Measurements from ENCODE around the gene NAGK. TPM values are rescaled to one million over a fixed set of nuclear protein-coding genes. Genes with fewer than 3 reads are reported as not detected.
"Not testable (repeated sequence)": the region's sequence is repeated elsewhere in the genome, so short reads cannot be mapped to it uniquely, and the experiment has no call there.

The NAGK gene
- polyA plus RNA-seq (2013, experiment 1 of 2), result 80.8 TPM
- 78.9 TPM for polyA plus RNA-seq (2013, experiment 2 of 2)

- H3K56ac ChIP-seq (ENCODE audit: low read length), result peak within 1 kb of the TSS; percentile 98
- no peak within 1 kb of the TSS for H2BK120ac ChIP-seq (ENCODE audit: low read depth, low read length)
- no peaks in the 10 kb centered on the region for H3K4me1 ChIP-seq (ENCODE audit: control insufficient read depth, low read depth, low read length)
- H4K5ac ChIP-seq (ENCODE audit: low read length), result no peak within 1 kb of the TSS
- peak within 1 kb of the TSS; percentile 83 for H2BK5ac ChIP-seq (ENCODE audit: low read length)
- H3K79me2 ChIP-seq (ENCODE audit: control insufficient read depth, insufficient read depth, low read length), result peaks cover 6% of the 10 kb centered on the region
- H3K23ac ChIP-seq (ENCODE audit: low read length), result no peak within 1 kb of the TSS
- no peaks in the 10 kb centered on the region for H3K27me3 ChIP-seq (ENCODE audit: insufficient read depth, low read length, poor library complexity)
- peak within 1 kb of the TSS; percentile 81 for H3K4me3 ChIP-seq (ENCODE audit: low read length)
- peak within 1 kb of the TSS; percentile 95 for H3K9ac ChIP-seq (ENCODE audit: low read length)
- peaks cover 18% of the 10 kb centered on the region for H3K79me1 ChIP-seq (ENCODE audit: low read length)
- peak; percentile 97 for DNase-seq
- no peak within 1 kb of the TSS for H2AK5ac ChIP-seq (ENCODE audit: low read length)
- H3K18ac ChIP-seq (ENCODE audit: low read length), result peak within 1 kb of the TSS; percentile 42
- no CpG with 5 or more reads among the region's 66 CpGs for WGBS (ENCODE audit: extremely low coverage, insufficient coverage, low lambda C conversion rate)
- H3K4me2 ChIP-seq (ENCODE audit: low read length), result peak within 1 kb of the TSS; percentile 98
- H3K27ac ChIP-seq (ENCODE audit: low read depth, low read length), result peak within 1 kb of the TSS; percentile 62
- no peak within 1 kb of the TSS for H3K4ac ChIP-seq (ENCODE audit: low read depth, low read length)
- H3K36me3 ChIP-seq (ENCODE audit: control insufficient read depth, insufficient read depth, low read length), result no peaks in the 10 kb centered on the region
- H4K8ac ChIP-seq (ENCODE audit: low read depth, low read length), result peak within 1 kb of the TSS; percentile 43
- H2BK15ac ChIP-seq (replicated peaks; ENCODE audit: low read depth), result no peak within 1 kb of the TSS
Measured at GRCh38 chr2:71068218-71069035, at the start of gene NAGK. Gene NAGK, plus strand, starts transcription at chr2:71068648. Its CDS starts 36 bp downstream, at chr2:71068684.

- H3K79me1 ChIP-seq (ENCODE audit: low read length); H3K23ac ChIP-seq (ENCODE audit: low read length); H2AK5ac ChIP-seq (ENCODE audit: low read length); H3K79me2 ChIP-seq (ENCODE audit: control insufficient read depth, insufficient read depth, low read length); DNase-seq; H3K56ac ChIP-seq (ENCODE audit: low read length); H3K4me1 ChIP-seq (ENCODE audit: control insufficient read depth, low read depth, low read length); H3K4me2 ChIP-seq (ENCODE audit: low read length); H3K9ac ChIP-seq (ENCODE audit: low read length); H3K18ac ChIP-seq (ENCODE audit: low read length); H2BK5ac ChIP-seq (ENCODE audit: low read length); H3K27ac ChIP-seq (ENCODE audit: low read depth, low read length); H2BK15ac ChIP-seq (replicated peaks; ENCODE audit: low read depth); H4K8ac ChIP-seq (ENCODE audit: low read depth, low read length); H3K4ac ChIP-seq (ENCODE audit: low read depth, low read length); H2BK120ac ChIP-seq (ENCODE audit: low read depth, low read length); H3K36me3 ChIP-seq (ENCODE audit: control insufficient read depth, insufficient read depth, low read length); H4K5ac ChIP-seq (ENCODE audit: low read length); H3K27me3 ChIP-seq (ENCODE audit: insufficient read depth, low read length, poor library complexity); H3K4me3 ChIP-seq (ENCODE audit: low read length): not testable (repeated sequence)
- WGBS (ENCODE audit: extremely low coverage, insufficient coverage, low lambda C conversion rate), result no CpG with 5 or more reads among the region's 6 CpGs
Measured at GRCh38 chr2:71019989-71020388, 48.5 kb upstream of the NAGK start.

DNA sequence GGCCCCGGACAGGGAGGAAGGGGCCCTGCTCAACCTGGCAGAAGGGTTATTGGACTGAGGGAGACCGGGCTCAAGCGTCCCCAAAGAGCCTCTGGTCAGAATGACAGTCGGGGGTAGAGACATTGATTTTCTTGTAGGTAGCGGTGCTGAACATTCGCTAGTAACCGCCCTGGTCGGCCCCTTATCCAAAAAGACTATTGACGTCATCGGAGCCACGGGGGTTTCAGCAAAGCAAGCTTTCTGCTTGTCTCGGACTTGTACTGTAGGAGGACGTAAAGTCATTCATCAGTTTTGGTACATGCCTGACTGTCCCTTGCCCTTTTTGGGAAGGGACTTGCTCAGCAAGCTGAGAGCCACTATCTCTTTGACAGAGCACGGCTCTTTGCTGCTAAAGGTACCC is 47.1 kb upstream of the NAGK start:
- not testable (repeated sequence) for H4K8ac ChIP-seq (ENCODE audit: low read depth, low read length); H4K5ac ChIP-seq (ENCODE audit: low read length); H3K4me2 ChIP-seq (ENCODE audit: low read length); H2BK15ac ChIP-seq (replicated peaks; ENCODE audit: low read depth); H3K27ac ChIP-seq (ENCODE audit: low read depth, low read length); H3K79me2 ChIP-seq (ENCODE audit: control insufficient read depth, insufficient read depth, low read length); H3K56ac ChIP-seq (ENCODE audit: low read length); H3K4me3 ChIP-seq (ENCODE audit: low read length); H3K79me1 ChIP-seq (ENCODE audit: low read length); H3K18ac ChIP-seq (ENCODE audit: low read length); H2BK5ac ChIP-seq (ENCODE audit: low read length); H3K4me1 ChIP-seq (ENCODE audit: control insufficient read depth, low read depth, low read length); DNase-seq; H3K36me3 ChIP-seq (ENCODE audit: control insufficient read depth, insufficient read depth, low read length); H3K9ac ChIP-seq (ENCODE audit: low read length); H3K27me3 ChIP-seq (ENCODE audit: insufficient read depth, low read length, poor library complexity); H2AK5ac ChIP-seq (ENCODE audit: low read length); H2BK120ac ChIP-seq (ENCODE audit: low read depth, low read length); H3K23ac ChIP-seq (ENCODE audit: low read length); H3K4ac ChIP-seq (ENCODE audit: low read depth, low read length)
- WGBS (ENCODE audit: extremely low coverage, insufficient coverage, low lambda C conversion rate), result no CpG with 5 or more reads among the region's 14 CpGs

- not testable (repeated sequence) for H3K4me3 ChIP-seq (ENCODE audit: low read length); H2AK5ac ChIP-seq (ENCODE audit: low read length); H3K27me3 ChIP-seq (ENCODE audit: insufficient read depth, low read length, poor library complexity); H3K23ac ChIP-seq (ENCODE audit: low read length); H3K4me2 ChIP-seq (ENCODE audit: low read length); H3K4me1 ChIP-seq (ENCODE audit: control insufficient read depth, low read depth, low read length); H3K36me3 ChIP-seq (ENCODE audit: control insufficient read depth, insufficient read depth, low read length); H3K79me2 ChIP-seq (ENCODE audit: control insufficient read depth, insufficient read depth, low read length); H3K4ac ChIP-seq (ENCODE audit: low read depth, low read length); H2BK15ac ChIP-seq (replicated peaks; ENCODE audit: low read depth); H4K8ac ChIP-seq (ENCODE audit: low read depth, low read length); H3K18ac ChIP-seq (ENCODE audit: low read length); H3K9ac ChIP-seq (ENCODE audit: low read length); H3K56ac ChIP-seq (ENCODE audit: low read length); H3K79me1 ChIP-seq (ENCODE audit: low read length); H2BK120ac ChIP-seq (ENCODE audit: low read depth, low read length); H3K27ac ChIP-seq (ENCODE audit: low read depth, low read length); H4K5ac ChIP-seq (ENCODE audit: low read length); H2BK5ac ChIP-seq (ENCODE audit: low read length); DNase-seq
- no CpG with 5 or more reads among the region's 15 CpGs for WGBS (ENCODE audit: extremely low coverage, insufficient coverage, low lambda C conversion rate)
Measured at GRCh38 chr2:71023553-71024243, 44.8 kb upstream of the NAGK start.

GRCh38 chr2:71036296-71036695 is 32.2 kb upstream of the NAGK start:
- not testable (repeated sequence) for H2BK120ac ChIP-seq (ENCODE audit: low read depth, low read length); DNase-seq; H3K18ac ChIP-seq (ENCODE audit: low read length); H3K4me1 ChIP-seq (ENCODE audit: control insufficient read depth, low read depth, low read length); H3K79me1 ChIP-seq (ENCODE audit: low read length); H3K23ac ChIP-seq (ENCODE audit: low read length); H3K4ac ChIP-seq (ENCODE audit: low read depth, low read length); H3K4me3 ChIP-seq (ENCODE audit: low read length); H3K79me2 ChIP-seq (ENCODE audit: control insufficient read depth, insufficient read depth, low read length); H3K56ac ChIP-seq (ENCODE audit: low read length); H3K4me2 ChIP-seq (ENCODE audit: low read length); H2BK15ac ChIP-seq (replicated peaks; ENCODE audit: low read depth); H3K36me3 ChIP-seq (ENCODE audit: control insufficient read depth, insufficient read depth, low read length); H3K9ac ChIP-seq (ENCODE audit: low read length); H2AK5ac ChIP-seq (ENCODE audit: low read length); H3K27me3 ChIP-seq (ENCODE audit: insufficient read depth, low read length, poor library complexity); H4K8ac ChIP-seq (ENCODE audit: low read depth, low read length); H3K27ac ChIP-seq (ENCODE audit: low read depth, low read length); H2BK5ac ChIP-seq (ENCODE audit: low read length); H4K5ac ChIP-seq (ENCODE audit: low read length)
- WGBS (ENCODE audit: extremely low coverage, insufficient coverage, low lambda C conversion rate), result no CpG with 5 or more reads among the region's 8 CpGs

Measured in mesendoderm (in vitro differentiated cells).